Measurements from ENCODE around the gene ARHGAP6. TPM values are rescaled to one million over a fixed set of nuclear protein-coding genes. Genes with fewer than 3 reads are reported as not detected.

ARHGAP6 gene
- total RNA-seq, 6 donors from 2014 or later: 14.4 to 40.9 (median 18.0) TPM

GRCh38 chrX:11558972-11559371 lies 106.7 kb downstream of the ARHGAP6 start:
- Histone ChIP-seq H3K4me1 (no peaks in the 10 kb centered on the region), H3K27me3 (no peaks in the 10 kb centered on the region), H3K9me3 (no peaks in the 10 kb centered on the region), H3K36me3 (no peaks in the 10 kb centered on the region), H3K27ac (no peak overlapping the region), H3K4me3 (no peak overlapping the region)
- ATAC-seq (ENCODE audit: low FRiP score in 2 of 2): no peak
- no peak for DNase-seq
- TF ChIP-seq POLR2A (IDR thresholded peaks at IDR 0.05): no peak
- no peak for TF ChIP-seq POLR2AphosphoS5 (IDR thresholded peaks at IDR 0.05)
- TF ChIP-seq EP300 (IDR thresholded peaks at IDR 0.05): no peak
- peak; percentile 15 to 43 (median 31) for TF ChIP-seq CTCF (IDR thresholded peaks at IDR 0.05)
- 89 to 94% methylated on average over 4 of the region's 4 CpGs for WGBS, 2 donors

GRCh38 chrX:11557120-11557519 lies 108.6 kb downstream of the ARHGAP6 start:
- H3K4me1 ChIP-seq: no peaks in the 10 kb centered on the region
- TF ChIP-seq EP300 (IDR thresholded peaks at IDR 0.05) (no peak), CTCF (IDR thresholded peaks at IDR 0.05) (no peak), POLR2A (IDR thresholded peaks at IDR 0.05) (no peak), POLR2AphosphoS5 (IDR thresholded peaks at IDR 0.05) (no peak)
- 9 to 18% methylated on average over 2 of the region's 2 CpGs for WGBS, 2 donors
- H3K27me3 ChIP-seq: no peaks in the 10 kb centered on the region
- H3K27ac ChIP-seq: no peak overlapping the region
- ATAC-seq (ENCODE audit: low FRiP score in 2 of 2) (no peak), DNase-seq (no peak)
- H3K4me3 ChIP-seq: no peak overlapping the region
- H3K36me3 ChIP-seq: no peaks in the 10 kb centered on the region
- H3K9me3 ChIP-seq: no peaks in the 10 kb centered on the region

- Histone ChIP-seq H3K4me1 (no peaks in the 10 kb centered on the region), H3K27me3 (no peaks in the 10 kb centered on the region), H3K36me3 (no peaks in the 10 kb centered on the region), H3K27ac (no peak overlapping the region), H3K4me3 (no peak overlapping the region), H3K9me3 (no peaks in the 10 kb centered on the region)
- ATAC-seq (ENCODE audit: low FRiP score in 2 of 2) (no peak), DNase-seq (no peak)
- TF ChIP-seq POLR2AphosphoS5 (IDR thresholded peaks at IDR 0.05) (no peak), CTCF (IDR thresholded peaks at IDR 0.05) (no peak), POLR2A (IDR thresholded peaks at IDR 0.05) (no peak), EP300 (IDR thresholded peaks at IDR 0.05) (no peak)
- 80% methylated on average over 4 to 5 of the region's 5 CpGs for WGBS, 2 donors
Observed at GRCh38 chrX:11555759-11556158, 110.0 kb downstream of the ARHGAP6 start.

GRCh38 chrX:11553594-11553993 lies 112.1 kb downstream of the ARHGAP6 start:
- no peaks in the 10 kb centered on the region for H3K9me3 ChIP-seq
- H3K36me3 ChIP-seq: no peaks in the 10 kb centered on the region
- TF ChIP-seq EP300 (IDR thresholded peaks at IDR 0.05) (no peak), POLR2A (IDR thresholded peaks at IDR 0.05) (no peak), CTCF (IDR thresholded peaks at IDR 0.05) (no peak), POLR2AphosphoS5 (IDR thresholded peaks at IDR 0.05) (no peak)
- no peak overlapping the region for H3K27ac ChIP-seq
- no peaks in the 10 kb centered on the region for H3K27me3 ChIP-seq
- ATAC-seq (ENCODE audit: low FRiP score in 2 of 2): no peak
- H3K4me1 ChIP-seq: no peaks in the 10 kb centered on the region
- H3K4me3 ChIP-seq: no peak overlapping the region
- DNase-seq: no peak
- 52 to 83% methylated on average over 1 of the region's 1 CpG for WGBS, 2 donors

GRCh38 chrX:11551151-11551550 lies 114.6 kb downstream of the ARHGAP6 start:
- Histone ChIP-seq H3K27ac (no peak overlapping the region), H3K4me1 (no peaks in the 10 kb centered on the region), H3K27me3 (no peaks in the 10 kb centered on the region), H3K4me3 (no peak overlapping the region), H3K36me3 (no peaks in the 10 kb centered on the region), H3K9me3 (no peaks in the 10 kb centered on the region)
- TF ChIP-seq POLR2A (IDR thresholded peaks at IDR 0.05) (no peak), EP300 (IDR thresholded peaks at IDR 0.05) (no peak), POLR2AphosphoS5 (IDR thresholded peaks at IDR 0.05) (no peak), CTCF (IDR thresholded peaks at IDR 0.05) (no peak)
- WGBS, 2 donors: 85 to 86% methylated on average over 1 of the region's 1 CpG
- no peak for DNase-seq
- ATAC-seq (ENCODE audit: low FRiP score in 2 of 2): no peak

All from upper lobe of left lung (tissue), 6 donors.